GM12878 (cell line): ENCODE results near the gene AMBRA1.

ENCODE experiments used
- CTCF ChIP-seq, 3 experiments: IDR thresholded peaks in 2 of 3; conservative IDR thresholded peaks in 1 of 3; 2 replicates each; pipeline ENCODE4 v1.5.1; 2011; ENCODE audit warnings: low read depth in 3 of 3, low read length in 3 of 3, mild to moderate bottlenecking in 3 of 3, control low read depth in 2 of 3, moderate library complexity in 2 of 3, inconsistent platforms in 1 of 3, mixed read lengths in 1 of 3; ENCODE audit not compliant: control insufficient read depth in 2 of 3, insufficient read depth in 1 of 3; ENCODE audit errors: extremely low read depth in 1 of 3
- NFIC ChIP-seq: IDR thresholded peaks from 2 replicates; pipeline ENCODE4 v1.6.1; 2012; ENCODE audit warnings: low read depth, mild to moderate bottlenecking, inconsistent platforms, low read length, moderate library complexity
- PAX5 ChIP-seq: IDR thresholded peaks from 2 replicates; pipeline ENCODE4 v1.6.1; 2011; ENCODE audit warnings: low read depth, low read length, borderline replicate concordance
- RFX5 ChIP-seq: IDR thresholded peaks from 2 replicates; pipeline ENCODE4 v1.6.1; 2011; ENCODE audit warnings: low read depth, low read length, improper control_type of control experiment
- SREBF1 ChIP-seq: IDR thresholded peaks from 2 replicates; pipeline ENCODE4 v1.6.1; 2012; ENCODE audit warnings: mild to moderate bottlenecking, low read length
- ZSCAN29 ChIP-seq: fragments of 450-650 bp; IDR thresholded peaks from 2 replicates; pipeline ENCODE4 v1.6.1; 2017; ENCODE audit warnings: mild to moderate bottlenecking, moderate library complexity
- TF ChIP-seq, protein P1 (sequence below): fragments of 450-650 bp; IDR thresholded peaks from 2 replicates; pipeline ENCODE4 v1.6.1; 2016; ENCODE audit warnings: mild to moderate bottlenecking

DNA sequence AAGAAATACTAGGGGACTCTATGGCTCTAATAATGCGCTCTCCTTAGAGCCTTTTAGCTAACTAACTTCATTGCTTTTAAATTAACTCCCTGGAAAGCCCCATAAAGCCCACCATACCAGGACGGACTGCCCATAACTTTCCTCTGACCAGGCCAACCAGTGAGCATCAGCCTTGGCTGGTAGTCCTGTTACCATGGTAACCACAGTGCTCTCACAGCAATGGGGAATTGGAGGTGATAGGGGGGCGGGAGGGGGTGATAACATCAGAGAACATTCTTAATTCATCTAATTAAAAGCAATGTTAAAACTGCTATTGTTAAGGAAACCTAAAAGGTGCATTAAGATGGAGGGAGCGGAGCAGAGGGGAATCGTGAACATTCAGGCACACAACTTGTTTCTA, 175.1 kb downstream of the AMBRA1 start:
- no peak for TF ChIP-seq ZSCAN29
- no peak for TF ChIP-seq NFIC
- TF ChIP-seq, protein P1, sequence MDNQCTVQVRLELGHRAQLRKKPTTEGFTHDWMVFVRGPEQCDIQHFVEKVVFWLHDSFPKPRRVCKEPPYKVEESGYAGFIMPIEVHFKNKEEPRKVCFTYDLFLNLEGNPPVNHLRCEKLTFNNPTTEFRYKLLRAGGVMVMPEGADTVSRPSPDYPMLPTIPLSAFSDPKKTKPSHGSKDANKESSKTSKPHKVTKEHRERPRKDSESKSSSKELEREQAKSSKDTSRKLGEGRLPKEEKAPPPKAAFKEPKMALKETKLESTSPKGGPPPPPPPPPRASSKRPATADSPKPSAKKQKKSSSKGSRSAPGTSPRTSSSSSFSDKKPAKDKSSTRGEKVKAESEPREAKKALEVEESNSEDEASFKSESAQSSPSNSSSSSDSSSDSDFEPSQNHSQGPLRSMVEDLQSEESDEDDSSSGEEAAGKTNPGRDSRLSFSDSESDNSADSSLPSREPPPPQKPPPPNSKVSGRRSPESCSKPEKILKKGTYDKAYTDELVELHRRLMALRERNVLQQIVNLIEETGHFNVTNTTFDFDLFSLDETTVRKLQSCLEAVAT: no peak
- TF ChIP-seq CTCF (IDR thresholded peaks at IDR 0.05 in 2 of 3, conservative IDR thresholded peaks at IDR 0.05 in 1 of 3; ENCODE audit: control insufficient read depth in 2 of 3, extremely low read depth in 1 of 3, insufficient read depth in 1 of 3, low read depth in 3 of 3, low read length in 3 of 3): no peak
- no peak for TF ChIP-seq RFX5
- TF ChIP-seq PAX5: no peak
- TF ChIP-seq SREBF1: no peak
